Fibroblast of skin of back (primary cell): ENCODE data around the gene PRPF4.

Experiments
- DNase-seq: peaks from one replicate; pipeline ENCODE4 v3.0.0-alpha.2; 2013

The PRPF4 gene

DNA sequence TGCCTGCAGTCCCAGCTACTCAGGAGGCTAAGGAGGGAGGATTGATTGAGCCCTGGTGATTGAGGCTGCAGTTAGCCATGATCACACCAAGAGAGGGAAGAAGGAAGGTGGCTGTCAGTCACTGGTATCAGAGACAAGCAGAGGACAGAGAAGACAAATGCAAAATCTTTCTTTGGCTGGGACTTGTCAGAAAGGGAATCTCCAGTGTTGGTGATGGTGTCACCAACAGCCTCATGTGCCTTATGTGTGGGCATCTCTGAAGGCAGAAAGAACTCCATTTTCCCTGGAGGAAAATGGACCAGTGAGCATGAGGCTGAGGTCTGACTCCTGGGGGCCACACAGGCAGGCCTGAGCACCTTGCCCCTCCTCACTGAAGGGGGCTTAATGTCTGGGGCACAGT is 39.8 kb downstream of the PRPF4 start:
- DNase-seq, result no peak

DNA sequence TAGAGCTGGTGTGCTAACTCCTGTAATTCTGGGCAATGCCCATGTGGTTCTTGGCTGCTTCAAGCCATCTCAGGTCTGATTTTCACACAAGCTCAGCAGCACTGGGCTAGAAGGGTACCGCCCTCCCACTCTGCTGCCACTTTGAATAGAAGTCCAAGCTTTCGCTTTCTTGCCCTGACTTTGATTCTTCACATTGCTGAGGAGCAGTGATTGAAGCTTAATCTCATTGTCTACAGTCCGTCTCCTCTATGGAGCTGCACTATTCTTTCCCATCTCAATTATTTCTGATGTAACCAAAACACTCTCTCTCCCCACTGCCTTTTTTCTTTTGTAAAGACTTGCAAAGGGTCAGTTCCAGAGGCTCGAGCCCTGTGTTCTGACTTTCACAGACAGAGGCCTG is 40.6 kb downstream of the PRPF4 start:
- no peak for DNase-seq

DNA sequence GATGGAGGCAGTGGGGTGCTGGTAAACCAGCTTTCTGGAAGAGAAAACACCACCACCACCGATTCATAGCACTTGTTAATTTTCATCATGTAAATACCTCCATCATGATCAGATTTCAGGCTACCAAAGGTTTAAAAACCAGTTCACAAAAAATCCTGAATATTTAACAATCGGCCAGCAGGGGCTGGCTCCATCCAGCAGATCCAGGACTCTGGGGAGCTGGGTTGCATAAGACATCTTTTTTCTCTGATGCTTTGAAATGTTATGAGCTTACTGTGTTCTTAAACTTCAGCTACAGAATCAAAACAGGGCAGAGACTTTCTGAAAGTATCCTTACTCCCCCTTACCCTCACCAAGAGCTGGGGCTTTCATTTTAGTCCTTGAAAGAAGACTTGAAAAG is 42.3 kb downstream of the PRPF4 start:
- no peak for DNase-seq

DNA sequence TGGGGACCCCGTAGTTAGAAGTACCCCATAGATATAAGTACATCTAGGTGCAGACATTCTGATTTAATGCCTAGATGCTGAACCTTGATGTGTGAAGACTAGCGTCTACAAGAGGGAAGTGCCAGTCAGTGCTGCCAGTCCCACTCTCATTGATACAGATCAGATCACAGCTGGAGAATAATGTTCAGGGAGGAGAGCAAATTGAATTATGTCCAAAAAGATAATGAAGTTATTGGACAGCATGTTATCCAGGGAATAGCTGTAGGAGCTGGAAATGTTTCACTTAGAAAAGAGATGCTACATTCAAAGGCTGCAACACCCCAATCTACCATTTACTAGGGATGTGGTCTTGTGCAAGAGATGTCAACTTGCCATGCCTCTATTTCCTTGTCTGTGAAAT is 43.6 kb downstream of the PRPF4 start:
- no peak for DNase-seq

DNA sequence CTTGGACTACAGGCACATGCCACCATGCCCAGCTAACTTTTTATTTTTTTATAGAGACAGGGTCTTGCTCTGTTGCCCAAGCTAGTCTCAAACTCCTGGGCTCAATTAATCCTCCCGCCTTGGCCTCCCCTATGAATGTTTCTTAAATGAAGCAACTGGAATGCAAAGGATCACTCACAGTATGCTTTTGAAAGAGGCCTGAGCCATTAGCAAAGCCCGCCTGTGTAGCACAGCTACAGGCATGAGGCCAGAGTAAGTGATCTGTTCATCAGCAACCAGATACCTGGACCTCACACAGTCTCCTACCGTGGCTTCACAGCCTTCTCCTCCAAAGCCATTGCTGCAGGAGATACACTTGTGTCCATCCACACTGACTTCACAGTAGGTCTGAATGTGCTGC is 44.6 kb downstream of the PRPF4 start:
- no peak for DNase-seq

DNA sequence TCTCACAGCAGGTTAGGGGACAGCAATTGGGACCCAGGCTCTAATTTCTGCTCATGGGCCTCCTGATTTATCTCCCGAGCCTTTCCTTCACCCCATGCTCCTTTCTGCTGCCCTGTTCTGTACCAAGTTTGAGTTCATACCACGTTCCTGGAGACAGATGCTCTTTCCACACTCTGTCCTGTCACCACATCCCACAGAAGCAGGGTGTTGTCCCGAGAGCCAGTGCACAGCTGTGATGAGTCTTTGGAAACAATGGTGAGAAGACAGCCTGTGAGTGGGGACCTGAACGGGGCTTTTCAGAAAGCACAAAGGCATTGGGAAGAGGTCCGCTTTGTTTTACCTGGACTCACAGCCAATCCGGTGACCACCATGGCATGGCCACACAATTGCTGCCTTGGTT is 47.2 kb downstream of the PRPF4 start:
- DNase-seq, result no peak

DNA sequence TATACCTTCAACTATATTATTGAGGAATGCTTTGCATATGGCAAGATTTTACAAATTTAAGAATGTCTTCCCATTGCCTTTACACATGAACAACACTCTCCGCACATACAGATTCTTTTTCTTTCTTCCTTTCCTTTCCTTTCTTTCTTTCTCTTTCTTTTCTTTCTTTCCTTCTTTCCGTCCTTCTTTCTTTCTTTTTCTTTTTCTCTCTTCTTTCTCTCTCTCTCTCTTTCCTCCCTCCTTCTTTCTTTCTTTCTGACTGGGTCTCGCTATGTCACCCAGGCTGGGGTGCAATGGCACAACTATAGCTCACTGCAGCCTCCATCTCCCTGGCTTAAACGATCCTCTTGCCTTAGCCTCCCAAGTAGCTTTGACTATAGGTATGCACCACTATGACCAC is 50.8 kb downstream of the PRPF4 start:
- DNase-seq, result no peak

DNA sequence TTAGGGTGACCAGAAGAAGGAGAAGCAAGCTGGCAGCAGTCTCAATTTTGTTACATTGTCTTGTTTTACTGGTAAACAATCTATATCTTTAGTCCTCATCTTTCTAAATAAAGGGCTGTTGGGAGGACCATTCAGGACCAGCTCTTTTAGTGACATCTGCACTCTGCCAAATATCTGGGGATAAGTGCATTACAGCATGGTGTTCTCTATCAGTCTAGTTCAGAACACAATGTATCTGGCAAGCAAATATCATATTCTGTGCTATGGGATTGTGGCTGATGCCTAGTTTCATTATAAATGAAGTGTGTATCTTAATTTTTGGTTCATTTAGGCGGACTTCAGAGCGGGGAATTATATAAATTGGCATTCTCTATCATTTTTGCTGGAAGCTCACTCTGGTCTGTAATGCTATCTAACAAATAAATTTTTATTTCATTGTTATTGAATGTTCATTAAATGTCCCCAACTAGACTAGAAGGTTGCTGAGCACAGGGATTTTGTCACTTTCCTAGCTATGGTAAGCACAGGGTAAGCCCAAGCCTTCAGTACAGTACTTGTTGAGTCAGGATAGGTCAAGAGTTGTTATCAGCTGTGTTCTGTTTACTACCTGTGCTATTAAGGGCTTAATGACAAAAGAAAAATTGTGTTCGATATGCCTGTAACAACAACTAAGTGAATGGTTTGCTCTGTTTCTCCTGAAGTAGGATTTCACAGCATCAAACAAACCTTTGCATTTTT is 52.8 kb downstream of the PRPF4 start:
- DNase-seq, result no peak

DNA sequence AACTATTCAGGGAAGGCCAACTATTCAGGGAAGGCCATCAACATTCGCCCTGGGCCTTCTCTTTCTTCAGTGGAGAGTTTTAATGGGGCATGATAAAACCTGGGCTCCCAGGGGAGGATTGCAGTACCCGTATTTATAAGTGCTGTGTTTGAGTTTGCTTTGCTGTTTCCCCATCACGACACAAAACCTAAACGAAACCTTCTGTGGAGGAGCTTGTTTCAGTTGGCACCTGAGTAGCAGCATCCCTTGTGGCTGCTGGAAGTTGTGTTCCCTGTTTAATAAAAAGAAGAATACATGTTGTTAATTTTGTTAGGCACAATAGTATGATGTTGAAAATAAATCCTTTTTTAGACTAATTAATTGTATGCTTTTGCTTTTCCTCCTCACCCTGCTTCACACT is 56.3 kb downstream of the PRPF4 start:
- DNase-seq, result no peak

DNA sequence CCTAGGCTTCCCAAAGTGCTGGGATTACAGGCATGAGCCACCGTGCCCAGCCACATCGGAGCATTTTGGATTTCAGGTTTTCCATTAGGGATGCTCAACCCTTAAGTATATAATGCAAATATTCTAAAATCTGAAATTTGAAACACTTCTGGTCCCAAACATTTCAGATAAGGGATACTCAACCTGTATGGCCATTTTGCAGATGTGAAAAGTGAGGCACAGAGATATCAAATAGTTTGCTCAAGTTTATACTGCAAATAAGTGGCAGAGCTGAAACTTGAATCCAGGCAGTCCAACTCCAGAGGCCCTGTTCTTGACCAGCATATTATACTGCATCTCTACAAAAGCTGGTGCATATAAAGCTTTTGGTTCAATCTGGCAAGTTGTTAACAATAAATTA is 62.3 kb downstream of the PRPF4 start:
- DNase-seq, result no peak

DNA sequence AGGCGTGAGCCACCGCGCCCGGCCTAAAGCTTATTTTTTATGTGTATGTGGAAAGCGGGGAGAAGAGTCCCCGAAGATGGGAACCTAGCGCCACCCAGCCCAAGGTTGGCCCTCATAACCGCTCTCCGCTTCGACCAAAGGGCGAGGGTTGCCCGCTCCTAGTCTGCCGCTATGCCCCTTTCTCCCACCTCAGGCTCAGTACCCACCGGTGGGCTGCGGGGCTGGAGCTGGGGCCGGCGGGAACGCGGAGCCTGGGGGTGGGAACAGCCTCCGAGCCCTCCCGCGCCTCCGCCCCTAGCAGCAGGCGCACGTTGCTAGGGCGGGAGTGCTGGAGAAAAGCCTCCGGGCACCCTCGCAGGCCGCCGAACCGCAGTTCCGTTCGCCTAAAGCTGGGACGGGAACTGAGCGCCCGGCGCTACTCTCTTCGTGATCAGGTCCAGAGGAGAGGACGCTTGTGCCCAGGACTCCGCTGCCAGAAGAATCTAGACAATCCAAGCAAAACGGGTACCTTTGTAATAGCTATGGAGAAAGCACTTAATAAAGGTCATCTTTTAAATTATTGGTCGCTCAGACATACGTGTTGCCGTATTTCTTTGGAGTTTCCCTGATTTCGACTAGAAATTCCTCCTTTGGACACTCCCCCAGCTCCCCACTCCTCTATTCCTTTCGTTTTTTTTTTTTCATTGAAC is 64.7 kb downstream of the PRPF4 start, which contains the start of gene WDR31:
WDR31 (minus strand) TSS at position 265 of the 689 bp plus-strand sequence. CDS start 8,253 bp downstream, outside the sequence.
- peak; percentile 88 for DNase-seq

DNA sequence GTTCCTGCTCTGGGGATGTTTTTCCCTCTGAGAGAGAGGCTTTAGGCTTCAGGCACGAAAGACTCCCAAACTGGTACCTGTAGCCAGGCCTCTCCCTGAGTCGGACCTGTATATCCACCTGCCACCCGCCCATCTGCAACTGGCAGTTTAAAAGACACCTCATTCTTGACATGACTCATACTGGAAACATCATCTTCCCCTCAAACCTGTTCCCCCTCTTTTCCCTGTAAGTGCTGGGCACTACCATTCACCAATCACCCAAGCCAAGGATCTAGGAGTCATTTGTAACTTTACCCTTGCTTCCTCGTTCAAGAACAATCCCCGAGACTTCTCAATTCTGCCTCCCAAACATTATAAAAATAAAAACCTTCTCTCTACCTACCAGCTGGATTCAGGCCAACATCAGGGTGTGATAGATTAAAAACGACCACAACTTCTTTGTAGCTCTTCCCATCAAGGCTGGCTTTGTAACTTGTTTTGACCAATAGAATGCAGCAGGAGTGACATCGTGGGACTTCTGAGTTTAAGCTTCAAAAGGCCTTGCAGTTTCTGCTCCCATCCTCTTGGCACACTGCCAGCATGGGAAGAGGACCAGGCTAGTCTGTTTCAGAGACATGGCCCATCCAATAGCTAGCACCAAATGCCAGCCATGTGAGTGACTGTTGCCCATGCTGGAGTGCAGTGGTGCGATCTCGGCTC is 66.4 kb downstream of the PRPF4 start:
- no peak for DNase-seq
